Middle frontal gyrus (tissue), 1 donor: Measurements from ENCODE around the gene RYR1.
"Not testable (repeated sequence)": the region's sequence is repeated elsewhere in the genome, so short reads cannot be mapped to it uniquely, and the experiment has no call there.

Source experiments
- DNase-seq: peaks from one replicate; pipeline ENCODE4 v3.0.0-alpha.2; 2015; ENCODE audit warnings: low spot score; ENCODE audit errors: extremely low spot score

Gene RYR1

DNA sequence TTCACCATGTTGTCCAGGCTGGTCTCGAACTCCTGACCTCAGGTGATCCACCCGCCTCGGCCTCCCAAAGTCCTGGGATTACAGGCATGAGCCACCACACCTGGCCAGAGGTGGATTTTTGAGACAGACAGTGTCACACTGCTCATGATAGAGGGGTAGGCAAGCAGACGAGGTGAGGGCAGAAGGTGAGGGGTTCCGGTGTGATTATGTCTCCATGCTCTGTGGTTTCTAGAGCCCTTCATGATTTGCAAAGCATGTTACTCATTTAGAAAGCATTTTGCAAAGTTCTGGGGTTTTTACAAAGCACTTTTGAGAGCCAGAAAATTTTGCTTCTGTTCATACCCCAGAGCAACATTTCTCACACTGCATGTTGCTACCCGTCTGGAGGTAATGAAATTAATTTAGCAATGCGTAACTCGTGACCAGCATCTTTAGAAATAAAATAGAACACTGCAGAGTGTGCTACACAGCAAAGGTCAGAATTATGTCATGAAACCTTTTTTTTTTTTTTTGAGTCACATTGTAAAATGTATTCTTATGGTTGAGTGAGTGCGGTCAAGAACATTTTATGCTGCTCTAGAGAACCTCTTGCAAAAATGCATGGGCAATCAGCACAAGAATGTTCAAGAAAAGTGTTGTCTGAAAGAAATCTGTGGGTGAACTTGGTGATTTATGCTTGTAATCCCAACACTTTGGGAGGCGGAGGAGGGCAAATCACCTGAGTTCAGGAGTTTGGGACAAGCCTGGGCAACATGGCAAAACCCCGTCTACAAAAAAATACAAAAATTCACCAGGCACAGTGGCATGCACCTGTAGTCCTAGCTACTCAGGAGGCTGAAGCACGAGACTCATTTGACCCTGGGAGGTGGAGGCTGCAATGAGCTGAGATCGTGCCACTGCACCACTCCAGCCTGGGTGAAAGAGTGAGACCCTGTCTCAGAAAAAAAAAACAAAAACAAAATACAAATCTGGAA, 126.2 kb downstream of the RYR1 start:
- DNase-seq = no peak

- no peak for DNase-seq
Observed at GRCh38 chr19:38561053-38561606, 127.6 kb downstream of the RYR1 start.

- DNase-seq = no peak
Observed at GRCh38 chr19:38561658-38562057, 128.2 kb downstream of the RYR1 start.

GRCh38 chr19:38562096-38562495, 128.6 kb downstream of the RYR1 start:
- no peak for DNase-seq

- DNase-seq = no peak
Observed at GRCh38 chr19:38563475-38563874, 130.0 kb downstream of the RYR1 start.

DNA sequence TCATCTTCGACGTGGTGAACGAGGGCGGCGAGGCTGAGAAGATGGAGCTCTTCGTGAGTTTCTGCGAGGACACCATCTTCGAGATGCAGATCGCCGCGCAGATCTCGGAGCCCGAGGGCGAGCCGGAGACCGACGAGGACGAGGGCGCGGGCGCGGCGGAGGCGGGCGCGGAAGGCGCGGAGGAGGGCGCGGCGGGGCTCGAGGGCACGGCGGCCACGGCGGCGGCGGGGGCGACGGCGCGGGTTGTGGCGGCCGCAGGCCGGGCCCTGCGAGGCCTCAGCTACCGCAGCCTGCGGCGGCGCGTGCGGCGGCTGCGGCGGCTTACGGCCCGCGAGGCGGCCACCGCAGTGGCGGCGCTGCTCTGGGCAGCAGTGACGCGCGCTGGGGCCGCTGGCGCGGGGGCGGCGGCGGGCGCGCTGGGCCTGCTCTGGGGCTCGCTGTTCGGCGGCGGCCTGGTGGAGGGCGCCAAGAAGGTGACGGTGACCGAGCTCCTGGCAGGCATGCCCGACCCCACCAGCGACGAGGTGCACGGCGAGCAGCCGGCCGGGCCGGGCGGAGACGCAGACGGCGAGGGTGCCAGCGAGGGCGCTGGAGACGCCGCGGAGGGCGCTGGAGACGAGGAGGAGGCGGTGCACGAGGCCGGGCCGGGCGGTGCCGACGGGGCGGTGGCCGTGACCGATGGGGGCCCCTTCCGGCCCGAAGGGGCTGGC, 131.6 kb downstream of the RYR1 start:
- no peak for DNase-seq

GRCh38 chr19:38565691-38566105, 132.2 kb downstream of the RYR1 start:
- DNase-seq = no peak

- DNase-seq = no peak
Observed at GRCh38 chr19:38569368-38569983, 136.0 kb downstream of the RYR1 start.

DNA sequence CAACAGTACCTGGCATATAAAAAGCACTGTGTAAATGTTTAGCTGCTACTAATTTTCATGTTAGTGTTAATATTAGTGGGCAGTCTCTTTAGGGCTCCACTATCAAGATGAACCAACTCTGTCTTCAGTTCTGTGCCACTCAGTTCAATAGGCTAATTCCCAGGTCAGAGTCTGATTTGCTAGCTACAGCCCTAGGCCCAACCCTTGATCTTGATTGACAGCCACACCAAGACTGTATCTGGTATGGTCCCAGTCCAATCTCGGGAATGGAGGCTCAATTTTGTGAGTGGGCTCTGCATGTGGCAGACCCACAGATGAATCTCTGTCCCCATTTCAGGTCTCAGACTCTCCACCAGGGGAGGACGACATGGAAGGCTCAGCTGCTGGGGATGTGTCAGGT, 138.2 kb downstream of the RYR1 start:
- no peak for DNase-seq

DNA sequence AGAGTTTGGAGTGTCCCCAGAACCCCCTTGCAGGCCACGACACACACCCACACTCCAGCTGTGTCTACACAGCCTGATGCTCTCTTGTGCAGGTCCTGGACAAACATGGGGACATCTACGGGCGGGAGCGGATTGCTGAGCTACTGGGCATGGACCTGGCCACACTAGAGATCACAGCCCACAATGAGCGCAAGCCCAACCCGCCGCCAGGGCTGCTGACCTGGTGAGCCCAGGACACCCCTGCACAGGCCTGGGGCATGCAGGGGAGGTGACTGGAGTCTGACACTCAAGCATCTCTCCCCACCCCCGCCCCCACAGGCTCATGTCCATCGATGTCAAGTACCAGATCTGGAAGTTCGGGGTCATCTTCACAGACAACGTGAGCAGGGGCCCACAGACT, 144.3 kb downstream of the RYR1 start:
- DNase-seq = no peak

DNA sequence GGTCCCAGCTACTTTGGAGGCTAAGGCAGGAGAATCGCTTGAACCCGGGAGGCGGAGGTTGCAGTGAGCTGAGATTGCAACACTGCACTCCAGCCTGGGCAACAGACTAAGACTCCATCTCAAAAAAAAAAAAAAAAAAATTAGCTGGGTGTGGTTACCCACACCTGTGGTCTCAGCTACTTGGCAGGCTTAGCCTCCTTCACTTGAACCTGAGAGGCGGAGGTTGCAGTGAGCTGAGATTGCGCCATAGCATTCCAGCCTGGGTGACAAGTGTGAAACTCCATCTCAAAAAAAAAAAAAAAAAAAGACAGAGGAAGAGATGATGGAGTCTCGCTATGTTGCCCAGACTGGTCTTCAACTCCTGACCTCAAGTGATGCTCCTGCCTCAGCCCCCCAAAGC, 145.8 kb downstream of the RYR1 start:
- not testable (repeated sequence) for DNase-seq

DNA sequence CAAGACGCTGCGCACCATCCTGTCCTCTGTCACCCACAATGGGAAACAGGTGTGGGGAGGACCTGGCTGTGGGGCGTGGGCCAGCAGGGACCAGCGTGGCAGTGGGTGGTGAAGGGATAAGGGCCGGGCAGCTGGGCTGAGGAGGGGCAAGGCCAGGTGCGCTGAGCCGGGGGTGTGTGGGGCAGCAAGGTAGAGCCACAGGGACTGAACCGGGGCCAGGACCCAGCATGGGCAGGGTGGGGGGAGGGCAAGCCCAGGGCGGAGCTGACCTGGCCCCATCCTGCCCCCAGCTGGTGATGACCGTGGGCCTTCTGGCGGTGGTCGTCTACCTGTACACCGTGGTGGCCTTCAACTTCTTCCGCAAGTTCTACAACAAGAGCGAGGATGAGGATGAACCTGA, 146.6 kb downstream of the RYR1 start:
- no peak for DNase-seq

- no peak for DNase-seq
Observed at GRCh38 chr19:38583219-38583984, 149.9 kb downstream of the RYR1 start.

DNA sequence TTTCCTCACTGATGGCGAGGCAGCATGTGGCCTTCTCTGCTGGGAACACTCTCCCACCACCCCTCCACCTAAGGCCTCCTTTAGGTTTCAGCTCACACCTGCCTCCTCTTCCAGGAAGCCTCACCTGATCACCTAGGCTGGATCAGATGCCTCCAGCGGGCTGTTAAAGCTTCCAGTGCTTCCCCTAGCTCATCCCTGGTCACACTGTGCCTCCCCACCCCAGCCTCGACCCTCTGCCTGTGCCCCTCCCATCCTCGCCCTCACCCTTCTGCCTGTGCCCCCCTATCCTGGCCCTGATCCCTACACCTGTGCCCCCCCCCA, 150.5 kb downstream of the RYR1 start:
- no peak for DNase-seq

DNA sequence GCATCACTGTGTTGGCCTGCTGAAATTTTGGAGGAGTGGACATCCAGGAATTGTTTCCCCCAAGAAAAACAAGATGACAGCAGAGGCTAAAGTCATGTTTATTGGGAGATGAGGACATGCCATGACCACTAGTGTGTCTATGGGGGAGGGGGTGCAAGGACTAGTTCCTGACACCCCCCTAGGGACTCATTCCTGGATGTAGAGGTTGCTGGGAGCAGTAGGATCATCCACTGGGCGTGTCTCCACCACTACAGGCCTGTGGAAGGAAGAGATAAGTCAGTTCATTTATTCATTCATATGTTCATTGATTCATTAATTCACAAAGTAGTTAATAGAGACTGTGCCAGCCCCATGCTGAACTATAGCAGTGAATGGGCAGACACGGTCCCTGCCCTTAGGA, 154.1 kb downstream of the RYR1 start:
- no peak for DNase-seq

- DNase-seq = no peak
Observed at GRCh38 chr19:38588041-38588440, 154.6 kb downstream of the RYR1 start.

- no peak for DNase-seq
Observed at GRCh38 chr19:38592940-38593339, 159.4 kb downstream of the RYR1 start.

DNA sequence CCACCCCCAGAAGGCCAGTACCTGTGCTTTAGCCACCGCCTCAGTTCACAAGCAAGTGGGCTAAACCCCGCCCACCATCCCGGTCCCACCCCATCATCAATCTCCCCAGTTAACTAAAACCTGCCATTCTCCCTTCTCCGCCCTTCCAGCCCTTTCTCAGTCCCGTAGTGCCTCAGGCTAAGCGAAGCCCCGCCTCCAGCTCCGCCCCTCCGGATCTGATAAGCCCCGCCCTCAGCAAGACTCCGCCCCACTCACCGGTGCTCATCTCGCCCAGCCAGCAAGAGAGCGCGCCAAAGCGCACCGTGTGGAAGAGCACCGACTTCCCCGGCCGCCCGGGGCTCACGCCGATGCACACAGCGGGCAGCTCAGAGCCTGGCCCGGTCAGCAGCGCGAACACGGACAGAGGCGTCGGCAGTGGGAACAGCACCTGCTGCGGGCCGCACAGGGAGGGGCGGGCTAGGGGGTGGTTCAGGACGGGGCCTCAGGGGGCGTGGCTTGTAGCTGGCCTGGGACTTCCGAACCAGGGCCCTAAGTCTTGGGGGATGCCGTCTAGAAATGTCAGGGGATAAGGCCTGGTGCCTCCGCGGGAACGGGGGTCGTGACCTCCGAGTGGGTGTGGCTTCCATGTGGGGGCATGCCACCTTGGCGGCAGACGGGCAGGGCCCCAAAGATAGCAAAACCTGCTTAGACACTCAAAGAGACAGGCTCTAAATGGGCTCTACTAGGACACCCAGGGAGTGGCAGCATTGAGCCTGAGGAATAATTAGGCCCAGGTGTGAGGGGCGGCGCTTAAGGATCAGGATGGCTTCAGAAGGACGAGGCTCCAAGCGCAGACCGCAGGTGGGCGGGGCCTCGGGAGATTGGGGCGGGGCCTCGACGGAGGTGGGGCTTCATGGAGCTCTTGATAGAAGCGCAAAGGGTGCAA, 162.8 kb downstream of the RYR1 start:
- no peak for DNase-seq

DNA sequence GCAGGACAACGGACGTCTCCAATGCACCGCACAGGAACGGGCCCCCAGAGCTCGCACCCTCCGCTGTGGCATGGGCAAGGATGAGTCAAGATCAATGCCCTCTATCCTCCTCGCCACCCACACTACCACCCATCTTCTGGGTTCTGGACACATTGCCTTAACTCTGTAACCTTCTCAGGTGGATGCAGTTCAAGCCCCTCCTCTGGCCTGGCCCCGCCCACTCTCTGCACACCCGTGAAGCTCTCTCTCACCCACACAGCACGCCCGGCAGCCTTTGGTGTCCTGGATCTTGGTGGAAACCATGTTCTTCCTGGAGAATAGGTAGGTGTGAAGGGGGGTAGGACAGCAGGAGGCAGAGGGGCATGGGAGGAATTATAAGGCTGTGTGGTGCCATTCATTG, 163.6 kb downstream of the RYR1 start:
- no peak for DNase-seq

- DNase-seq = no peak
Observed at GRCh38 chr19:38599722-38600121, 166.2 kb downstream of the RYR1 start.
